K562 (cell line): Measurements from ENCODE around the gene UBE2J2. TPM values are rescaled to one million over a fixed set of nuclear protein-coding genes. Genes with fewer than 3 reads are reported as not detected.
A peak's percentile ranks its signal among the peaks of the same experiment; 100 is the strongest.

Experiments
- ATAC-seq: fragments of 200-7000 bp; cut with Tn5 transposase; 3 replicates; pipeline ENCODE4 v1.9.1; 2020; ENCODE audit warnings: moderate library complexity
- BruUV-seq: library from RNA; stranded (reverse); fragments of 400-500 nt; replicated peaks from 2 replicates; lab custom pipeline; 2021; lab: Mats Ljungman, UMichigan
- CTCF ChIA-PET: fragments of 300-600 bp; formaldehyde crosslinking; extraction: SDS; loops from one replicate; lab custom pipeline; 2021; ENCODE audit warnings: low intra/inter-chr PET ratio; lab: Yijun Ruan, JAX
- POLR2A ChIA-PET: fragments of 300-600, 350-650 bp; sonication (Branson Sonifier 250); formaldehyde crosslinking; extraction: SDS; loops from one replicate; lab custom pipeline; 2021; ENCODE audit warnings: antibody characterized with exemption, inconsistent platforms; lab: Yijun Ruan, JAX
- DNase-seq, 4 experiments: peaks; one replicate each; pipeline versions ENCODE4 v3.0.0 to v3.0.0-alpha.2; 2011 to 2018; ENCODE audit warnings: low spot score in 3 of 4, mixed read lengths in 3 of 4; ENCODE audit errors: extremely low read depth in 1 of 4
- FAIRE-seq: peaks from 2 replicates; lab custom pipeline; 2011; peaks lifted over from hg19 to GRCh38; lab: Jason Lieb, UNC
- H2AFZ ChIP-seq: 2 replicates; pipeline ENCODE4 v1.6.0; 2011; ENCODE audit warnings: low read depth, low read length, control low read depth, inconsistent platforms
- H3K27ac ChIP-seq: fragments of 200-600 bp; 3 replicates; pipeline ENCODE4 v1.8.0; 2011; ENCODE audit warnings: low read depth, mild to moderate bottlenecking, control low read depth, inconsistent platforms, low read length, moderate library complexity, mixed read lengths; ENCODE audit errors: extremely low read depth
- H3K27me3 ChIP-seq, 2 experiments: fragments of 300-600 bp in 1 of 2; 2 replicates in 1 of 2; 3 replicates in 1 of 2; pipeline versions ENCODE4 v1.6.0 to v1.8.0; 2011; ENCODE audit warnings: inconsistent platforms in 2 of 2, low read length in 2 of 2, mild to moderate bottlenecking in 1 of 2, mixed read lengths in 1 of 2, moderate library complexity in 1 of 2; ENCODE audit not compliant: control insufficient read depth in 2 of 2, insufficient read depth in 2 of 2
- H3K36me3 ChIP-seq: fragments of 300-600 bp; 3 replicates; pipeline ENCODE4 v1.8.0; 2011; ENCODE audit warnings: mild to moderate bottlenecking, low read length, inconsistent platforms; ENCODE audit not compliant: control insufficient read depth, insufficient read depth
- H3K4me1 ChIP-seq, 2 experiments: fragments of 200-600 bp in 1 of 2; replicated peaks in 1 of 2; 2 replicates in 1 of 2; 3 replicates in 1 of 2; pipeline versions ENCODE4 v1.5.1 to v1.8.0; 2011; ENCODE audit warnings: inconsistent platforms in 2 of 2, low read length in 2 of 2, mild to moderate bottlenecking in 1 of 2, mixed read lengths in 1 of 2, moderate library complexity in 1 of 2; ENCODE audit not compliant: control insufficient read depth in 2 of 2, insufficient read depth in 2 of 2
- H3K4me2 ChIP-seq: 2 replicates; pipeline ENCODE4 v1.6.1; 2011; ENCODE audit warnings: low read length, control low read depth, inconsistent platforms, mixed read lengths; ENCODE audit not compliant: insufficient read depth
- H3K4me3 ChIP-seq: fragments of 200-600 bp; sonication (generic), shearing (Covaris generic); 2 replicates; pipeline ENCODE4 v1.5.1; 2016; ENCODE audit warnings: control low read depth, inconsistent platforms
- H3K79me2 ChIP-seq: fragments of 200-600 bp; 3 replicates; pipeline ENCODE4 v1.8.0; 2011; ENCODE audit warnings: low read length, inconsistent platforms; ENCODE audit not compliant: control insufficient read depth, insufficient read depth
- H3K9ac ChIP-seq, 2 experiments: 2 replicates each; pipeline versions ENCODE4 v1.6.0 to v1.6.1; 2011; ENCODE audit warnings: low read depth in 2 of 2, low read length in 2 of 2, control low read depth in 1 of 2, inconsistent platforms in 1 of 2, mild to moderate bottlenecking in 1 of 2, mixed read lengths in 1 of 2; ENCODE audit not compliant: insufficient read depth in 1 of 2
- H3K9me1 ChIP-seq: one replicate; pipeline ENCODE4 v1.6.0; 2011; ENCODE audit warnings: inconsistent platforms, mild to moderate bottlenecking, low read length, moderate library complexity; ENCODE audit not compliant: control insufficient read depth, insufficient read depth
- H3K9me3 ChIP-seq: replicated peaks from 2 replicates; pipeline ENCODE4 v1.5.1; 2011; ENCODE audit warnings: low read depth, low read length, inconsistent platforms; ENCODE audit not compliant: control insufficient read depth, insufficient read depth
- H4K20me1 ChIP-seq: replicated peaks from 2 replicates; pipeline ENCODE4 v1.6.1; 2011; ENCODE audit warnings: low read length, inconsistent platforms, mixed read lengths; ENCODE audit not compliant: control insufficient read depth, insufficient read depth
- FOXJ2 ChIP-seq: fragments of 200-800 bp; sonication (Bioruptor generic); IDR thresholded peaks from 2 replicates; pipeline ENCODE4 v1.6.1; 2016; ENCODE audit warnings: missing genetic modification characterization, missing compliant biosample characterization
- PHTF2 ChIP-seq: fragments of 250-450 bp; sonication (Bioruptor Pico); IDR thresholded peaks from 2 replicates; pipeline ENCODE4 v1.5.0; 2021; ENCODE audit warnings: mild to moderate bottlenecking
- POLR2A ChIP-seq: fragments of 450-650 bp; conservative IDR thresholded peaks from 2 replicates; pipeline ENCODE4 v1.6.1; 2016
- POLR2AphosphoS5 ChIP-seq: IDR thresholded peaks from 2 replicates; pipeline ENCODE4 v1.6.1; 2011; ENCODE audit warnings: mild to moderate bottlenecking, low read depth, low read length, moderate library complexity; ENCODE audit not compliant: control insufficient read depth, insufficient read depth
- POLR2G ChIP-seq: fragments of 200-400 bp; formaldehyde crosslinking; IDR thresholded peaks from 2 replicates; pipeline ENCODE4 v1.6.1; 2017; ENCODE audit warnings: low read depth, mild to moderate bottlenecking, antibody characterized with exemption, low read length, moderate library complexity
- PYGO2 ChIP-seq: fragments of 450-650 bp; IDR thresholded peaks from 2 replicates; pipeline ENCODE4 v1.6.1; 2016; ENCODE audit warnings: mild to moderate bottlenecking, missing genetic modification characterization, moderate library complexity, missing compliant biosample characterization
- RBFOX2 ChIP-seq: fragments of 200-400 bp; formaldehyde crosslinking; IDR thresholded peaks from 2 replicates; pipeline ENCODE4 v1.6.1; 2017; ENCODE audit warnings: low read depth, mild to moderate bottlenecking, low read length, moderate library complexity
- TAF15 ChIP-seq: fragments of 200-400 bp; formaldehyde crosslinking; IDR thresholded peaks from 2 replicates; pipeline ENCODE4 v1.6.1; 2017; ENCODE audit warnings: mild to moderate bottlenecking, low read depth, low read length, moderate library complexity
- ZNF449 ChIP-seq: fragments of 250-450 bp; sonication (Bioruptor Pico); IDR thresholded peaks from 2 replicates; pipeline ENCODE4 v1.8.0; 2022; ENCODE audit warnings: moderate library complexity, mild to moderate bottlenecking, inconsistent platforms
- WGBS: fragments of 100-300 bp; shearing (Covaris generic); methylation state at CpG from one replicate; pipeline ENCODE4 v1.1.6; 2016; ENCODE audit warnings: low coverage, mixed read lengths; ENCODE audit not compliant: insufficient coverage; ENCODE audit errors: missing lambda C conversion rate; 5-methylcytosine and 5-hydroxymethylcytosine counted together
- in situ Hi-C: fragments of 300-500 bp; cut with MboI; formaldehyde crosslinking; loops from 4 replicates; pipeline ENCODE4 v1.15.0; 2018; ENCODE audit warnings: inconsistent platforms, mixed read lengths
- intact Hi-C: fragments of 100-400 bp; cut with micrococcal nuclease; formaldehyde crosslinking; loops from 2 replicates; pipeline ENCODE4 v1.14.2; 2022
- polyA plus RNA-seq, 8 experiments: library from polyadenylated mRNA; depleted of rRNA in 4 of 8; stranded (reverse) in 5 of 8; unstranded in 3 of 8; fragments of >200 nt; fragmentation: Nextera tagmentation in 2 of 8; fragmentation: Illumina TruSeq in 1 of 8; extraction: Ambion mirVana in 2 of 8; extraction: Trizol in 1 of 8; gene quantifications; 2 replicates each; pipeline versions ENCODE4 v1.2.1 to v1.2.3, GENCODE V29; 2011 to 2014; ENCODE audit warnings: inconsistent platforms in 1 of 8, missing spikeins in 1 of 8
- total RNA-seq, 7 experiments: library from RNA; depleted of rRNA in 6 of 7; stranded (reverse); fragments of >200 nt in 6 of 7; fragmentation: Illumina TruSeq in 2 of 7; extraction: Trizol in 2 of 7; gene quantifications; 2 replicates each; pipeline versions ENCODE4 v1.2.1 to v1.2.3, GENCODE V29; 2011 to 2021; ENCODE audit warnings: low replicate concordance in 1 of 7

UBE2J2 gene
- total and polyA plus RNA-seq, 9 of the 15 experiments (the other 6 are each of a cell fraction or from before 2014, with no cell fraction given): 0.93 to 112 (median 75.5) TPM

GRCh38 chr1:1267488-1268283, 6.0 kb downstream of the UBE2J2 start:
- CTCF ChIA-PET: no interaction called here
- H3K9ac ChIP-seq: peak overlapping the region in 1 of 2 experiments; percentile 70; a peak in 1 of 4 replicates
- no peak for FAIRE-seq

More at GRCh38 chr1:1267488-1268283, 6.0 kb downstream of the UBE2J2 start:
- 96% methylated on average over 39 of the region's 39 CpGs for WGBS
- intact Hi-C loops: no loop called here
- H3K4me1 ChIP-seq: peaks cover 13 to 40% of the 10 kb centered on the region in 2 experiments; a peak in 4 of 5 replicates
- peaks cover 86% of the 10 kb centered on the region for H3K36me3 ChIP-seq
- no peaks in the 10 kb centered on the region; a peak in 1 of 5 replicates for H3K27me3 ChIP-seq
- ATAC-seq (no peak), DNase-seq (no peak)
- POLR2A ChIA-PET: interaction anchor here (0.6 to 1.5 kb wide), 5 partner anchors 12 to 308 kb away, joined by 3 read pairs; no protein-coding TSS in a partner anchor
- H3K27ac ChIP-seq: no peak overlapping the region
- no peak overlapping the region for H3K4me3 ChIP-seq
- H4K20me1 ChIP-seq: peaks cover 19% of the 10 kb centered on the region
- no peak overlapping the region for H3K4me2 ChIP-seq
- BruUV-seq: no TSS peak
- peaks cover 67% of the 10 kb centered on the region for H3K79me2 ChIP-seq
- H3K9me1 ChIP-seq: peaks cover 12% of the 10 kb centered on the region
- in situ Hi-C loops: no loop called here
- no peak for TF ChIP-seq PYGO2 (tag)
- TF ChIP-seq FOXJ2 (tag): no peak
- 0 out of 2 replicates have a peak, but pooled peaks have one; percentile 18 for TF ChIP-seq POLR2A
- peak; percentile 69 for TF ChIP-seq POLR2G
- TF ChIP-seq ZNF449 (CRISPR knock-in tag): no peak
- TF ChIP-seq PHTF2: no peak
- TF ChIP-seq POLR2AphosphoS5: peak; percentile 33; the same call in 1 of the 2 replicates
- no peak for TF ChIP-seq TAF15
- peak; percentile 67 for TF ChIP-seq RBFOX2
- no peak overlapping the region for H2AFZ ChIP-seq
- H3K9me3 ChIP-seq: no peaks in the 10 kb centered on the region
